GM18873 (cell line): ENCODE results near the gene PM20D1.

Experiments
- ATAC-seq: cut with Tn5 transposase; IDR thresholded peaks from one replicate; pipeline ENCODE4 v1.9.1; 2021; ENCODE audit warnings: mild to moderate bottlenecking, moderate library complexity, moderate number of reproducible peaks; ENCODE audit not compliant: unreplicated experiment, low FRiP score

Gene PM20D1

DNA sequence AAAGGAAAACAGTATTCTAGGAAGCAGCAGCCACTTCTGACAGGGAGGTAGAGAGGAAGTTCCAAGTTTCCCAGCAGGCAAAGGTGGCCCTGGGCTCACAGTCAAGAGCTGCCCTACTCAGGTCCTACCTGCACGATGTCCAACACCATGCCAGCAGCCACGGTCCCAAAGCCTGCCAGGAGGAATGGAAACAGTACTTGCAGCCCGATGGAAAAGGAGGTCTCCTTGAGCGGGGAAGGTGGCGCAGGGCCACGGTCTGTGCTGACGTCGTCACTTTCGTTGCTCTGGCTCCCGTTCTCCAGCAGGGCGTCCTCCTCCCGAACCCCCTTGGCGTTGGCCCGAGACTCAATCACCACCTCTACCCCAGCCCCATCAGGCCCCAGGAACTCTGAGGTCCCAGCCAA lies 40.0 kb downstream of the PM20D1 start:
- ATAC-seq: no peak

DNA sequence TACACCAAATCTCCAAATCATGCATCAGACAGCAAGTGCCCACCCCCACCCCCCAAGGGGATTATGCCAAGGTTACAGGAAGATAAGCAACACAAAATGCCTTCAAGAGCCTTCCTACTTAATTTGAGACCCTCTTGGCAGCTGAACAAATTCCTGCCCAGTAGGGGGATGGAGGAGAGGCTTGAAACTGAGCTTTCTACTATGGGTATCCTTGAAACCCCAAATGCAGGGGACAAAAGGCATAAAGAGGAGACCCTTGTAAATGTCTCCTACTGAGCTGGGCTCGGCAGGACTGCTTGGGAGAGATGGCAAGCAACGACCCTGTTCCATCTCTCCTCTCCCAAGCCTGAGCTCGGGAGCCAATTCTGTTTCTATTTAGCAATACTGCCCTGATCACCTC lies 40.5 kb downstream of the PM20D1 start:
- no peak for ATAC-seq

DNA sequence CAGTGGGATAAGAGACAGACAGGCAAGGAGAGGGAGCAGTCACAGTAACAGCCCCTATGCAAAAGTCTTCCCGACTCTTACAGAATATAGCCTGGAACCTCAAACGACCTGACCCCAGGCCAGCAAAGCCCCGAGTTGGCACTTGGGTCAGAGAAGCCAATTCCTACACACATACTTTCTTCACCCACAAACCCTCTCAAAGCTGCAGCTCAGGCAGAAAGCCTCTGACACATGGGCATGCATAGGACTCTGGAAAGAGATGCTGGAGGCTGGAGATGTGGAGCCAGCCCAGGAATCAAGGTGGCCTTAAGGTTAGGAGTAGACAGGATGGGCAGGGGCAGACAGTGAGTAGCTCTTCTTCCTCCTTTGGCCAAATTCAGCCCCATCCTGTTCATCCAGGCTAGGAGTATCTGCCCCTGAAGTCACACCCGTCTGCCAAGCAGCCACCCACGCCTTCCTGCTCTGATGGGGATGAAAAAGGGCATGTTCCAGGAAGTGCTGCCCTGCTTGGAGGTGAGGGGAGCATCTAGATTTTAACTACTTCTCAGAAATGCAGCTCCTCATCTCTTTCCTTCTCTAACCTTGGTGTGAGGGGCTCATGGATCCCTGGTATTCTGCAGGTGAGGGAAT lies 44.7 kb downstream of the PM20D1 start:
- ATAC-seq: no peak

DNA sequence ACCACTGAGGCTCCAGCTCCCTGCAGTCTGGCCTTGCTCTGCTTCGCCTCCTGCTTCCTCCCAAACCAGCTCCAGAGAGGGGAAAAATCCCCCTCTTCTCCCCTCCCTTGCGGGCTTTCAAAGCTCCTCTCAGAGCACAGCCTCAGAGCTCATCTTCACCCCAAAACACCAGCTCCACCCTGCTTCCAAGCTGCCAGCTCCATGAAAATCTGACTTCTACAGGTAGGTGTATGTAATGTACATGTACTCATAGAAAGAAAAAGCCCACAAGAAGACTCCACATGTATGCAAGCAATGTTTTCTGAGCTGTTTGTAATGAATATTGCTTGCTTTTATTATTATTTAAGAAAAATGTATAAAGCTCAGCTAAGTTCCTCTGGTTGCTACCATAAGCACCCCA lies 45.3 kb downstream of the PM20D1 start:
- no peak for ATAC-seq

DNA sequence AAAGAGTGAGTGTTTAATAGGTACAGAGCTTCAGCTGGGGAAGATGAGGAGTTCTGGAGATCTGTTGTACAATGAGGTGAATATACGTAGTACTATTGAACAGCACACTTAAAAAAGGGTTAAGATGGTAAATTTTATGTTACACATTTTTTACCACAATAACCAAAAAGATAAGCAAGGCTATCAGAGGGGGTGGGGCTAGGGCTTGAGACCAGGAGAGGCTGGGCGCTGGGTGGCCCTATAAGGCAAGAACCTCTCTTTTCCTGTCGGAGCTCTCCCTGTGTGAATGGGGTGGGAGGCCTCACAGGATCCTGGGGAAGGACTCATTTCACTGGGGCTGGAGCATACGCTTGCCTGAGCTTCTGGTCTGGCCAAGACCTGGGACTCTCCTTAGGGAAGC lies 45.9 kb downstream of the PM20D1 start:
- ATAC-seq: no peak

DNA sequence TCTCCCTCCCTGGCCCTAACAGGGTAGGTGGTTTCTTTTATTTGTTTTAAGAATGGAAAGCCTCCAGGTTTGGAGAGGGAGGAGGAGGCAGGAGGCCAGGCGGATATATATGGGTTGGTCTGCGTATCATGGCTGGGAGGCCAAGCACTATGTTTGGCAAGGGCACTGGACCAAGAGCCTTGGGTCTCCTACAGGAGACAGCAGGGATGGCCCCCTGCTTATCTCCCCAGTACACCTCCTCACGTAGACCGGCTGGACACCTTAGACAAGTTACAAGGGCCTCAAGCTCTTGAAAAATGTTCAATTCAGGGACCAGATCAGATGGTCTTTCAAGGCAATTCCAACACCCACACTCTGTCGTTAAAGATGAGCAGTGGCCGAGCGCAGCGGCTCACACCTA lies 47.9 kb downstream of the PM20D1 start:
- ATAC-seq: no peak

DNA sequence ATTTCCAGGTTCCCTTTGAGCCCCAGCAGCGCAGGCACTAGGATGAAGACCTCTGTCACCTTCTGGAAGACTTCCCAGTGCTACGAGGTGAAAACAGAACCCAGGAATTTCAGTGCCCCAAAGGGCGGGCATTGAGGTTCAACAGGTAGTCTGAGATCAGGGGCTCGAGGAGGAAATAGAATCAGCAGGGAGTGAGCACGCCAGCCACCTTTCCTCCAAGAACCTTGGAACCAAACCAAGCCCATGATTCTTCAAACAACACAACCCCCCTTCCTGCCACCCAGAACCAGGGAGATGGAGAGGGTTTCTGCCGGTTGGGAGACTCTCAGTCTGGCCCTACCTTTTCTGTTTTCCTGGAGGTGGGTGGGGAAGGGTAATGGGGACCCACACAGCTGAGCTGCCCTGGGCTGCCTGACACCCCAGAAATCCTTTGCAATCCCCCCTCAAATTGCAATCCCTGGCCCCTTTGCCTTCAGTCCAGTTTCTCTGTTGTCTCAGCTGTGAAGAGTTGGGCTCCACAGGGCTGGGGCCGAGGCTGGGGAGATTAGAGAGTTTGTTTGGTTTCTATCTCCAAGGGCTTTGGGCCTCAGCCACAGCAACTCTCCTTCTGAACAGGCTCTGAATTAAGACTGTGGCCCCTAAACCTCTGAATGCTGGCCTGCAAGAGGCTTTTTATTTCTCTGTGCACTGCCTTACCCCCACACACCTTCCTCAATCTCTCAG lies 48.8 kb downstream of the PM20D1 start:
- no peak for ATAC-seq

DNA sequence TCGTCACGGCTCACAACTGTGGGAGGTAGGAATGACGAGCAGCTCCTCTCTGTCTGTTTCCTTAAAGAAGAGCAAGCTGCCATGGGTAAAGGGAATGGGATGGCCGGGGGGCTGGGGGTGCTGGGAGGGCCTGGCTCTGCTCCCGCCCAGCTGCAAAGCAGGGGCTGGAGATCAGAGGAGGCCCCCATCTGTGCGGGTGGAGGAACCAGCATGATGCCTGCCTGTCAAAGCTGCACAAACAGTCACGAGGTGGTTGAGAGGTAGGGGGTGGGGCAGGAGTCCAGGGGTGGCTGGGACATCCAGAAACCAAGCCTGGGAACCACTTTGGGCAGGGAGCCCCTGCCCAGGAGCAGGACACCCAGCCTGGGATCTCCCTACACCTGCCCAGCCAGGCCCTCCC lies 49.5 kb downstream of the PM20D1 start:
- no peak for ATAC-seq

DNA sequence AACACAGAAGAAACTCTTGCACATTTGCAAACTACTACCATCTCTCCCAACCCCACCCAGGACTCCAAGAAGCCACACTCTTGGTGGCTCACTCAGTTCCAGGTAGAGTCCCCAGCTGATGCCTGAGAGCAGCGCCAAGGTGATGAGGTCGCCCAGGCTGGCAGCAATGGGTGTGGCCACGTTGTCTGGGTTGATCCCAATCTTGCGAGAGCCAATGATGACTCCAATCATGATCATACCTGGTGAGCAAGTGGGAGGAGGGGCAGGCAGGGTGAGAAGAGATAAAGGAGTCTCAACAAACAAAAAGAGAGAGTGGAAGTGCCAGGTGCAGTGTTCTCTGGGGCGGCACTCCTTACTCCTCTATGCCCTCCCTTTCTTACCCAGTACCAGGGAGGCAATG lies 51.4 kb downstream of the PM20D1 start:
- ATAC-seq: no peak

DNA sequence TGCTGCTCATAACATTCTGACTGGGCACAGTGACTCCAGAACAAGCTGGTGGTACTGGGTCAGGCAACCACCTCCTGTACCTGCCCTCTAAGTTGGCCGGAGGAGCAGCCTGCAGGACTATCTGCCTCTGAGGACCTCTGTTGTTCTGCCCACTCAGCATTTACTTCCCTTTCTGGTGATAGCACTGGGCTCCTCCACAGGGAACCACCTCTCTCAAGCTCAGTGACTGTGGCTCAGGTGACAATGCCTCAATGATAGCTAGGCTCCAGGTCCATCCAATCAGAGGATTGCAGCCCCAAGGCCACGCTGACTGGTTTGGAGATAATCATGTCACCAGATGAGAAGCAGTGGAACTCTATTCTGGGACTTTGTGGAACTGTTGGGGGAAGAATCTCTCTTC lies 52.8 kb downstream of the PM20D1 start:
- no peak for ATAC-seq

DNA sequence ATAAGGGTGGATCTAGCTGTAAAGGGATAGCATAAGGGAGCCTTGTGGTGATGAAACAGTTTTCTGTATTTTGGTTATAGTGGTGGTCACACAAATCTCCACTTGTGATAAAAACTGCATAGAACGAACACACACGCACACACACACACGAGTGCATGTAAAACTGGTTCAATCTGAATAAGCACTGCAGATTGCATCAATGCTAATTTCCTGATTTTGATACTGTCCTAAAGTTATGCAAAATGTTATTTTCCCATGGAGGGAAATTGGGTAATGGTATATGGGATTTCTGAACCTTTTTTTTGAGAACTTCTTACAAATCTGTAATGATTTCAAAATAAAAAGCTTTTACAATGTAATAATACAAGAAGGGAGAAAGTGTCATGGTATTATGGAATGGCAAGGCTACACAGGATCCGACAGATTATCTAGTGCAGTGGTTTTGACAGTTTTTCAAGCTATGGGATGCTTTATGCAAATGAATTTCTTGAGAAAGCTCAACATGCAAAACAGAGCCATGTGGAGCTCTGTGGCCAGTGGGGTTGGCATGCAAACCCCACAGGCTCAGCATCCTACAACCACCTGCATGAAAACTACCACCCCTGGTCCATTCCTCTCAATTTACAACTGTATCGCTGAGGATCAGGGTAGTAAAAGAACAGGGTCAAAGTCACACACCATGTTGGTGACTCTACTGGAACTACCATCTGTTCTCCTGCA lies 55.8 kb downstream of the PM20D1 start:
- no peak for ATAC-seq

DNA sequence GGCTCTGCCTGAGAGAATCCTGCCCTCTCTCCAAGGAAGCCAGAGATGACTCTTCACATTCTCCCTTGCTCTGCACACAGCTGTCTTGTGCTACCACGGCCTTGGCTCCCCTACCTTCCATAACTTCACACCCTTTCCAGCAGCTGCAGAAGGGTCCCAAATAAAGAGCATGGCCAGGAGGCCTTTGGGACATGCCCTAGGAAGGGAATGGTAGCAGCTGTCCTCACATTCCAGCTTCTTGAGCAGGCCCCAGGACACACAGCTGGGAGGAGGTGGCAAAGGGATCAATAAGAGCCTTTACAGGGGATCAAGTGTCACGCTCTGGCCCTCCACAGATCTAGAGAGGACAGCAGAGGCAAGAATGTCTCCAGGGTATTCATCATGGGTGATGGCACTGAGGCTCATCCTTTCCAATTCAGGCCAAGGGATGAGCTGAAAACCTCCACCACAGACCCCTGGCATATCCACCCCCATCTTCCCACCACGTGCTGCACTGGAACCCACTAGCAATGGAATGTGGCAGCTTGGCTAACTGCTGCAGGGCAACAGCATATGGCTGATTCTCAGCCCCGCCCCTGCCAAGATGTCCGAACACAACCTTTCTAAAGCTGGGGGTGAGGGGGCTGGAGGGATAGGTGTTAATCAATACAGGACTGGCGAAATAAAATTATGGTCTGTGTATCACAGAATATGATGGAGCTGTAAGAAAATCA lies 56.8 kb downstream of the PM20D1 start:
- ATAC-seq: no peak

DNA sequence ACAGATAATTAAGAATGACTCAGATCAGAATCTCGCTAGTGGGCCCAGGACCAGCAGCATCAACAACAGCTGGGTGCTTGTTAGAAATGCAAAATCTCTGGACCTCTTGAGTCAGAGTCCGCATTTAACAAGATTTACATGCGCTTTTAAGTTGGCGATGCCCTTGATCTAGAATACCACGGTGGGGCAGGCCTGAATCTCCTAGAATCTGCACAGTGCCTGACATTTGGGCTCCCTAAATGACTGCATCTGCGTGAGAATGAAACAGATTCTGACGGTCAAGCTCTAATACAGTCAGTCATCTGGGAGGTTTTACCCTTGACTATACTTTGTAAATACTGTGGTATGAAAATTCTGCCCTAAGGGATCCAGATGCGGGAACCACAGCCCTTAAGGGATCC lies 57.5 kb downstream of the PM20D1 start:
- ATAC-seq: no peak

DNA sequence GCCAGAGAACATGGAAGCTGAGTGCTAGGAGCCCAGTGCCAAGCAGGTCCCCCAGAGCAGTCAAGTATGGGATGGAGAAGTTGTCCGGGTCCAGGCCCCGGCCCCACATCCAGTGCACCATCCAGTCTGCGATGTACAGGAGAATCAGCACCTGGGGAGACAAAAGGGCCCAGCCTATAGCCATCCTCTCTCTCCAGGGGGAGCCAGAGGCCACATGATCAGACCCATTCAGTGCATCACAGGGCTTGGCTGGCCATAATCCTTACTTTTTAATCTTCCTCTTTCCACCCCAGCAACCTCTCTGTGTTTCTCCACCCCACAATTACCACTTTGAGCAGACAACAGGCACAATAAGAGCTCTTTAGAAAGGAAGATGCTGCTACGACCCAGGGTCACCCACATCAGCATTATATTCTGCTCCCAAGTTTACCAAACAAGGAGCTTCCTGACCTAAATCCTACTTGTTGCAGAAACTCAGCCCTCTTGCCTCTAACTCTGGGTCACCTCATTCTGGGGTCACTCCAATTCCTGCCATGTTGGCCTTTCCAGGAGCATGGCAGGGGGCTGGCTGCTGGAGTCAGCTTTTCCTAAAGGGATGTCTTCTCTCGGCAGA lies 58.3 kb downstream of the PM20D1 start:
- ATAC-seq: no peak

DNA sequence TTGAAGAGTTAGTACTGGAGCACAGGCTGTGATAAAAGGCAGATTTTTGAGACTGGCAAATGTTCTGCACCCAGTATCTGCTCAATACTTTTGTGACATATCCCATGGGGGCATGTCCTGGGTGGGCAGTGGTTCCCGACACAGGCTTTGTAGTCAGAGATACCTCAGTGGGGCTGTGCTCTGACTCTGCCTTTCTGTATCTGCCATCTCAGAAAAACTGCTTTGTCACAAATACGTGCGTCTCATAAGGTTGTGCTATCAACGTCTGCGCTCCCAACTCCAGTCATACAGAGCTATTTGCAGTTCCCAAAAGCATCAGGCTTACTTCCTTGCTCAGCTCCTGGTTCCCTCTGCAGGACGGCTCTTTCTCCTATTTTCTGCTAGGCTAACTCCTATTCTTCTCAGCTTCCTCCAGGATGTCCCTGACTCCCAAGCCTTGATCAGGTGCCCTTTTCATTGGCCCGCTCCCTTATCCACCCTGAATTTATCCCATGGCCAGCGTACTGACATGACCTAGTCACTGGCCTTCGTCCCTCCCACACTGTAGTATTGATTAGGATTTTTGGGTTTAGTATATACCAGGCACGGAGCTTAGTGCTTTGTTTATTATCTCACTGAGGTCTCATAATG lies 62.5 kb downstream of the PM20D1 start:
- no peak for ATAC-seq

DNA sequence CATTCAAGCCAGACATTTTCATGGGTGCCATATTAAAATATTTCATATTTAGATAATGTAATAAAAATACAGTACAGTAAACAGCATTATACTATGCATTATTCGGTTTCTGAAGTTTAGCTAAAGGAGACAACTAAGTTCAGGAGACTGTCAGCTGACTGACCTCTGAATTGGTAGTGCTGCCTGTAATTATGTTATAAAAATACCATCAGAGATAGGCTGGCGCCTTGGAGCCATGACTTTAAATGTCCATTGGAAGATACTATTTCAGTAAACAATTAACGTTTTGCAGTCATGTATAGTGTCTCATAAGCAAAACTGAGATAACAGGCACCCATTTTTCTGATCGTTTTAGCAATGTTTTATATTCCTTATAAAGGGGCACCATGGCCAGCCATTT lies 63.3 kb downstream of the PM20D1 start:
- ATAC-seq: no peak

DNA sequence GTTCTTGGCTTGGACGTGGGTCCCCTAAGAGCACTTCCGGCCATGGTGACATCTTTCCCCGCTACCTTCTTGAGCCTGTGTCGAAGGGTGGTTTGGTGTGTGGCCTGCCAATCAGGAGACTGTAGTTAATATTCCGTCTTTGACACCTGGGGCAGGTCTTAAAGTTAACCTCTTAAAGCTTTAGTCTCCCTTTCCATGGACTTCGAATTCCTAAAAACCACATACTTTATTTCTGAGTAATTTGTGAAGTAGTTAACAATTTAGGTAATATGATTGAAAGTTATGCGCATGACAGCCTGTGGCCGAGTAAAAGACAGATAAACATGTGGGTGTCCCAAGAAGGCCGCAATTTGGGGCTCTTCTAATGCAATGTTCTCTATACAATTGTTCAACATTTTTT lies 64.5 kb downstream of the PM20D1 start:
- no peak for ATAC-seq

DNA sequence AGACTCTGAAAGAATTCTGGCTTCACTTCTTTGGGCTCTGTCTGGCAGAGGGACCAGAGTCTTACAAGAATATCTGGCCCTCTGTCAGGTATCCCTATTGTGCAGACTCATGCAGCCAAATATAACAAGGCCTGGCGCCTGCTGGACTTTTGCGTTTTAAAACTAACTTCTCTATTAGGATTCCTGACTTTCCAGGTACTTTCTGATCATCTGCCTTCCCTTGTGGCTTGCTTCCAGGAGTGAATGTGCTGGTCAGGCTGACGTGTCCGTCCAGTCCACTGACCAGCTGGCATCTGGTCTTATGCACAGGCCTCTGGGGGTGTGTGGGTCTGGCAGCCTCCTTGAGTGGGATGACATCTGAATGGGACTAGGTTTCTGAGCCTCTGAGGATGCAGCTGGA lies 66.0 kb downstream of the PM20D1 start:
- ATAC-seq: no peak

DNA sequence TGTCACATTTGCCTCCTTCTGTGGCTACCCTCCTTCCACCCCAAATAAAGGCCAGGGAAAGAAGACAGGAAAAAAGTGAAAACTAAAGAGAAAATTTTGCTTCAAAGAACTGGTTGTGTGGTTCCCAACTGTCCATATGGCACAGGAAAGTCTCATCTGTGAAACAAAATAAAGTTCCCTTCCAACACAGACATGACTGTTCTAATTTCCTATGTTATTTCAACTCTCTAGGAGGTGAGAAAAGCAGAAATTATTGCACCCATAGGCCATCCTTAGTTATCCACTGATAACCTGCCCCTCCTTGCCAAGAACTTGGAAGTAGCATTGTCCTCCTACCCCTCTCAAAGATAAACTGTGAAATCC lies 66.5 kb downstream of the PM20D1 start:
- no peak for ATAC-seq

DNA sequence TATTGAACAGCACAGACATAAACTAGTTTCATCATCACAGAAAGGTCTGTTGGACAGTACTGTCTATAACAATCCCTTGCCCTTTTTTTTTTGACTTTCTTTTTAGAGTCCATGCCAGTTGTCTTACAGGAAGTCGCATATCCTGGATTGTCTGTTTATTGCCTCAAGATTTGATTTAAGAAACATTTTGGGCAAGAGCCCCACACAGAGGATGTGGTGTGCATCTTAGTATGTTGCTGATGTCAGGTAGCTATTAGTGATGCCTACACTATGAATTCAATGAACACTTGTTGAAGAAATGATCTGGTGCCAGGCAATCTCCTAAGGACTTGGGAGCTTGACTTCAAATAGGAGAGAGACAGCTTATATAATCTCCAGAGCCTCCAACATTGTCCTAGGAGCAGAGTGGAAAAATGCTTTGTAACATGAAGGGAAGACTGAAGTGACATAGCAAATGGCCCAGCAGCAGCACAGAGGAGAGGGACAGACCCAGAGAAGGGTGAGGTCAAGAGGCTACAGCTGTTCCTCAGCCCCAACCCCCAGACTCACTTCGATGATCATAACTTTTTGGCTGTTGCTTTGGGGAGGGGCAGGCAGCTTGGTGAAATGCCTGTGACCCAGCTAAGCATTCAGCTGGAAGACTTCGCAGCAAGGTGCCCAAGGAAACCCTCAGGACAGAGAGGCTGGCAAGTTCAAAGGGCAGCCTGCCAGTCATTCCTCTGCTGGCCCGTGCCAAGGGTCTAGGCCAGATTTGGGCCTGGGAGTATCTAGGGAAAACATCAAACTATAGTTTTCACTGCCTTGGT lies 67.1 kb downstream of the PM20D1 start:
- ATAC-seq: no peak
